Central memory CD8-positive, alpha-beta T cell (primary cell): ENCODE measurements around the gene NDUFA1.
"Not testable (repeated sequence)": the region's sequence is repeated elsewhere in the genome, so short reads cannot be mapped to it uniquely, and the experiment has no call there.

Experiments used
- ATAC-seq: fragments of 150-1000 bp; cut with Tn5 transposase; replicated peaks from 2 replicates; pipeline ENCODE4 v1.10.0; 2022; ENCODE audit warnings: mild to moderate bottlenecking, moderate FRiP score, moderate number of reproducible peaks; ENCODE audit not compliant: poor library complexity, severe bottlenecking; ENCODE audit errors: extremely low read depth
- DNase-seq, 2 donors: peaks; one replicate each; pipeline ENCODE4 v3.0.0; 2021; ENCODE audit warnings: low spot score in 2 of 2
- H3K27ac Mint-ChIP-seq: one replicate; pipeline ENCODE4 v1.8.0; 2022; ENCODE audit warnings: low read depth, mild to moderate bottlenecking, moderate library complexity, mixed read lengths
- H3K27me3 Mint-ChIP-seq: one replicate; pipeline ENCODE4 v1.8.0; 2022; ENCODE audit warnings: mixed read lengths
- H3K36me3 Mint-ChIP-seq: one replicate; pipeline ENCODE4 v1.8.0; 2022; ENCODE audit warnings: mild to moderate bottlenecking, moderate library complexity, mixed read lengths; ENCODE audit not compliant: insufficient read depth
- H3K4me1 Mint-ChIP-seq: one replicate; pipeline ENCODE4 v1.8.0; 2022; ENCODE audit warnings: mixed read lengths
- H3K4me3 Mint-ChIP-seq: one replicate; pipeline ENCODE4 v1.8.0; 2022; ENCODE audit warnings: mild to moderate bottlenecking, moderate library complexity, mixed read lengths
- H3K9me3 Mint-ChIP-seq: one replicate; pipeline ENCODE4 v1.8.0; 2022; ENCODE audit warnings: mixed read lengths

Gene NDUFA1

DNA sequence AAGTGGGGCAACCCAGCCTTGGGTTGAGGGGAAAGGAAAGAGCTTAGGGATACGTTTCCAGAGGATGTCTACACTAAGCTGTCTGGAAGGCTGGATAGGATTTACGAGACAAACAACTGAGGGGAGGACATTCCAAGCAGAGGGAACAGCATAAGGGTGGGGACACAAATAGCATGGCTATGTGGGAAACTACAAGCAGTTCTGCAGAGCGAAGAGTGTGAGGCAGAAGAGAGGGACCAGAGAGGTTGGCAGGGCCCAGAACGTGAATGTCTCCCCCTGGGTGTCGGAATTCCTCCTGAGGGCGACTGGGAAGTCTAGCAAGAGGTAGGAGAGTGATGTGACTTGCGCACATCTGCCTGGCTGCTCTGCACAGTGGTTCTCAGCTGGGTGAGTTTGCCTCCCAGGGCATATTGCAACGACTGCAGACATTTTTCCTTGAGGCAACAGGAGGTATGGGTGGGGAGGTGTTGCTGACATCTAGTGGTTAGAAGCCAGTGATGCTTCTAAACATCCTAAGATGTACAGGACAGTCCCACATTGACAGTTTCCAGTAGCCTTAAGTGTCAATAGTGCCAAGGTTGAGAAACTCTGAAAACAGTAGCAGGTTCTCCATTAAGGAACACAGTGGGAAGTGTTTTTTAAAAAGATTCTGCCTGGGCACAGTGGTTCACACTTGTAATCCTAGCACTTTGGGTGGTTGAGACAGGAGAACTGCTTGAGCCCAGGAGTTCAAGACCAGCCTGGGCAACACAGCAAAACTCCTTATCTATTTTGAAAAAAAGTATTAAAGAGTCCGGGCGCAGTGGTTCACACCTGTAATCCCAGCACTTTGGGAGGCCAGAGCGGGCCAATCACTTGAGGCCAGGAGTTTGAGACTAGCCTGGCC is 9.2 kb downstream of the NDUFA1 start:
- DNase-seq: no peak
- no peaks in the 10 kb centered on the region for H3K27me3 Mint-ChIP-seq

DNA sequence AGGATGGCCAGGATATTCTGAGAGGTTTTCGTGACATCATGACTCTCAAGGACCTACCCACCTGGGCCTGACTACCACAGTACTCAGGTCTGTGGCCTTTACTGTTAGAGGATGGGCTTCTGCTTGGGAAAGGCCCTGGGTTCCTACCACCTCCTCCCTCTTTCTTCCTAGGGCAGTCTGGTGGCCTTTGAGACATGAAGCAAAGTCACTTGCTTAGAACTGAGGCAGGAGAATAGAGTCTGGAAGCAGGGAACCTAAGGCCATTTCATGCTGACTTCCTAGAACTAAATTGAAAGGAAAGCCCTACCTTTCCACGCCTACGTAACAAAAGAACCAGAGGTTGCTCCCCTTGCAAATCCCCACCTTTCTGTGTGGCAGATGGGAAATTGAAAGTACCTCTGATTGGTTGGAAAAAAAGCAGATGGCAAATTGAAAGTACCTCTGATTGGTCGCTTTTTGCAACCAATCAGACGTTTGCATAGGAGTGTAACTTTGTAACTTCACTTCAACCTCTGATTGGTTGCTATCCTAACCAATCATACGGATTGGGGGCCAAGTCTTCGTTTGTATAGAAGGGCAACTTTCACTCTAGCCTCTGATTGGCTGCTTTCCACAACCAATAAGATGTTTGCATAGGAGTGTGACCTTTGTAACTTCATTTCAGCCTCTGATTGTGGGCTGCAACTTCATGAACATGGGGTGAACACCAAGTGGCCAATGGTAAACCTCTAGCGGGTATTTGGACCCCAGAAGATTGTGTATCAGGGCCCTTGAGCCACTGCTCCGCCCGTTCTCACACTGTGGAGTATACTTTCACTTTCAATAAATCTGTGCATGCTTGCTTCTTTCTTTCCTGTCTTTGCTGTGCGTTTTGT is 14.2 kb downstream of the NDUFA1 start:
- H3K27ac Mint-ChIP-seq: peak overlapping the region; percentile 69
- ATAC-seq: peak; percentile 71
- peaks cover 2% of the 10 kb centered on the region for H3K36me3 Mint-ChIP-seq
- H3K4me3 Mint-ChIP-seq: peak overlapping the region; percentile 67
- peak in 1 of 2 donors; percentile 10 for DNase-seq
- no peaks in the 10 kb centered on the region for H3K9me3 Mint-ChIP-seq
- H3K4me1 Mint-ChIP-seq: peaks cover 6% of the 10 kb centered on the region
- H3K27me3 Mint-ChIP-seq: no peaks in the 10 kb centered on the region

More for the DNA sequence above, 9.2 kb downstream of the NDUFA1 start:
- H3K36me3 Mint-ChIP-seq: peaks cover 20% of the 10 kb centered on the region
- peaks cover 12% of the 10 kb centered on the region for H3K4me1 Mint-ChIP-seq
- H3K9me3 Mint-ChIP-seq: no peaks in the 10 kb centered on the region
- H3K4me3 Mint-ChIP-seq: no peak overlapping the region
- ATAC-seq: peak; percentile 77
- H3K27ac Mint-ChIP-seq: peak overlapping the region; percentile 55

- ATAC-seq (peak; percentile 52), DNase-seq (peak in 1 of 2 donors; percentile 31)
- Mint-ChIP-seq H3K36me3 (peaks cover 2% of the 10 kb centered on the region), H3K9me3 (no peaks in the 10 kb centered on the region), H3K27ac (no peak overlapping the region), H3K4me3 (peak overlapping the region; percentile 58), H3K4me1 (peaks cover 6% of the 10 kb centered on the region), H3K27me3 (no peaks in the 10 kb centered on the region)
These were observed 16.2 kb downstream of the NDUFA1 start for GRCh38 chrX:119887721-119888425.

GRCh38 chrX:119890626-119891025 is 19.0 kb downstream of the NDUFA1 start:
- DNase-seq, H3K27ac Mint-ChIP-seq, H3K9me3 Mint-ChIP-seq, ATAC-seq, H3K27me3 Mint-ChIP-seq, H3K36me3 Mint-ChIP-seq, H3K4me1 Mint-ChIP-seq, H3K4me3 Mint-ChIP-seq: not testable (repeated sequence)

DNA sequence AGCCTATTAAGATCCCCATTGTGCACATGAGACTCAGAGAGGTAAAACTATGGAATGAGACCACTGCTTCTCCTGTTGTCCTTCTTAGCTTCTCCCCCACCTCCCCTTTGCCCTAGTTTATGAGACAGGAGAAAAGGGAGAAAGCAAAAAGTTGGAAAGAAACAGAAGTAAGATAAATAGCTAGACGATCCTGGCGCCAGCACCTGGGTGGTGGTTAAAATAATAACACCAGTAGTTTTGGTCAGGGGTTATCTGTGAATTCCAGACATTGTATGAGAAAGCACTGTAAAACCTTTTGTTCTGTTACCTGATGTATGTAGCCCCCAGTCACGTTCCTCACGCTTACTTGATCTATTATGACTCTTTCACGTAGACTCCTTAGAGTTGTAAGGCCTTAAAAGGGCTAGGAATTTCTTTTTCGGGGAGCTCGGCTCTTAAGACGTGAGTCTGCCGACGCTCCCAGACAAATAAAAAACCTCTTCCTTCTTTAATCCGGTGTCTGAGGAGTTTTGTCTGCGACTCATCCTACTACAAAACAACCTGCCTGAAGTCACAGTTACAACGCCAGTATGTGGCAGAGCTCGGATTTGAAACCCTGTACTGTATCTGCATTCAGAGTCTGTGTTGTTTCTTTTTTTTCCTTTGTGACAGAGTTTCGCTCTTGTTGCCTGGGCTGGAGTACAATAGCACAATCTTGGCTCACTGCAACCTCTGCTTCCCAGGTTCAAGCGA is 20.5 kb downstream of the NDUFA1 start:
- H3K9me3 Mint-ChIP-seq, H3K36me3 Mint-ChIP-seq, H3K27me3 Mint-ChIP-seq, H3K27ac Mint-ChIP-seq, DNase-seq, H3K4me1 Mint-ChIP-seq, H3K4me3 Mint-ChIP-seq, ATAC-seq: not testable (repeated sequence)

DNA sequence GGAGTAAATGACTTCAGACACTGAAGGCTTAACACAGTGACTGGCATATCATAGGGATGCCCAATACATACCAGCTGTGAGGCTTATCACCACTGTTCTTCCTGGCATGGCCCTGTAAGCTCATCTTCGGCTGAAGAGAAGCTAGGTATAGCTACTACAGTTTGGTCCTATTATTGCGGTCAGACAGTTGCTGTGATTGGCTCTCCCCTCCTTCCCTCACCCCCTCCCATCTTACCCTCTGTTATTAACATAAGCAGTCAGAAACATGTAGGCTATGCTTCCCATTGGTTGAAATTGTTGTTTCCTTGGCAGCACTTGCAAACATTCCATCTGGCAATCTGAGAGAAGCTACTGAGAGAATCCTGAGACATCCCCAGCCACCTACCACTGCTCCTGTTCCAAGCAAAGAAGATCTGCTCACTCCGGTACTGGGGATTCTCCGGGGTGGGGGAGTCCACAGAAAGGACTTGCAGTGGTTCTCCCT is 24.3 kb downstream of the NDUFA1 start, which contains the start of gene AKAP14:
TSS of gene AKAP14 (plus strand) at position 51 of the 484 bp plus-strand sequence. CDS start 7,331 bp downstream, outside the sequence.
- H3K27me3 Mint-ChIP-seq: no peaks in the 10 kb centered on the region

GRCh38 chrX:119899125-119899524 is 27.5 kb downstream of the NDUFA1 start:
- no peaks in the 10 kb centered on the region for H3K9me3 Mint-ChIP-seq
- no peaks in the 10 kb centered on the region for H3K27me3 Mint-ChIP-seq
- ATAC-seq (no peak), DNase-seq (no peak)
- H3K27ac Mint-ChIP-seq: no peak overlapping the region
- H3K4me3 Mint-ChIP-seq: no peak overlapping the region
- H3K4me1 Mint-ChIP-seq: no peaks in the 10 kb centered on the region
- H3K36me3 Mint-ChIP-seq: no peaks in the 10 kb centered on the region

More for the DNA sequence above, 24.3 kb downstream of the NDUFA1 start, which contains the start of gene AKAP14:
- Mint-ChIP-seq H3K36me3 (no peaks in the 10 kb centered on the region), H3K27ac (no peak within 1 kb of the TSS), H3K4me3 (no peak within 1 kb of the TSS), H3K4me1 (no peaks in the 10 kb centered on the region), H3K9me3 (no peaks in the 10 kb centered on the region)
- DNase-seq (no peak), ATAC-seq (no peak)

- no peak overlapping the region for H3K4me3 Mint-ChIP-seq
- no peaks in the 10 kb centered on the region for H3K4me1 Mint-ChIP-seq
- H3K27ac Mint-ChIP-seq: no peak overlapping the region
- ATAC-seq: no peak
- no peaks in the 10 kb centered on the region for H3K27me3 Mint-ChIP-seq
- H3K36me3 Mint-ChIP-seq: no peaks in the 10 kb centered on the region
- no peaks in the 10 kb centered on the region for H3K9me3 Mint-ChIP-seq
- no peak for DNase-seq
These were observed 29.3 kb downstream of the NDUFA1 start for GRCh38 chrX:119900976-119901375.

DNA sequence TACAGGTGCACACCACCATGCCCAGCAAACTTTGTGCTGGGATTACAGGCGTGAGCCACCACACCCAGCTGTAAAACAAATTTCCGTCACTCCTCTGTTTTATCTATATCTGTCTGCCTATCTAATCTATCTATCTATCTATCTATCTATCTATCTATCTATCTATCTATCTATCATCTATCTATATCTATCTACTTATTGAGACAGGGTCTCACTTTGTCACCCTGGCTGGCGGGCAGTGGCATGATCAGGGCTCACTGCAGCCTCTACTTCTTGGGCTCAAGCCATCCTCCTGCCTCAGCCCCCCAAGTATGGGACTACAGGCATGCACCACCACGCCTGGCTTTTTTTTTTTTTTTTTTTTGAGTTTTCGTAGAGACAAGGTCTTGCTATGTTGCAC is 44.7 kb downstream of the NDUFA1 start:
- no peak overlapping the region for H3K27ac Mint-ChIP-seq
- no peak overlapping the region for H3K4me3 Mint-ChIP-seq
- H3K4me1 Mint-ChIP-seq: no peaks in the 10 kb centered on the region
- no peak for ATAC-seq
- no peaks in the 10 kb centered on the region for H3K36me3 Mint-ChIP-seq
- H3K27me3 Mint-ChIP-seq: no peaks in the 10 kb centered on the region
- DNase-seq: no peak
- H3K9me3 Mint-ChIP-seq: no peaks in the 10 kb centered on the region

DNA sequence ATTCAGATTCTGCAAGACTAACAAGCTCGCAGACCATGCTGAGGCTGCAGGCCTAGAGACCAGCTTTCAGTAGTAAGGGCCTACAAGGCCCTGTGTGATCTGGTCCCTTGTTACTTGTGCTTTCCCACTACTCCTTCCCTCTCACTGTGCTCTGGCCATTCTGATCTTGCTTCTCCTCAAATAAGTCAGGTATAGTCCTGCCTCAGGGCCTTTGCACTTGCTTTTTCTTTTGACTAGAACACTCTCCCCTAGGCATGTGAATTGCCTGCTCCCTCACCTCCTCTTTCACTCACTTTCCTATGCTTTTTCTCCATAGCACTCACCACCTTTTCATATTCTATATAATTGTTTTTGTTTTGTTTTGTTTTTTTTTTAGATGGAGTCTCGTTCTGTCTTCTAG is 46.2 kb downstream of the NDUFA1 start:
- Mint-ChIP-seq H3K4me1 (no peaks in the 10 kb centered on the region), H3K9me3 (no peaks in the 10 kb centered on the region), H3K36me3 (peaks cover 1% of the 10 kb centered on the region), H3K27me3 (no peaks in the 10 kb centered on the region), H3K4me3 (no peak overlapping the region), H3K27ac (no peak overlapping the region)
- ATAC-seq (no peak), DNase-seq (no peak)

DNA sequence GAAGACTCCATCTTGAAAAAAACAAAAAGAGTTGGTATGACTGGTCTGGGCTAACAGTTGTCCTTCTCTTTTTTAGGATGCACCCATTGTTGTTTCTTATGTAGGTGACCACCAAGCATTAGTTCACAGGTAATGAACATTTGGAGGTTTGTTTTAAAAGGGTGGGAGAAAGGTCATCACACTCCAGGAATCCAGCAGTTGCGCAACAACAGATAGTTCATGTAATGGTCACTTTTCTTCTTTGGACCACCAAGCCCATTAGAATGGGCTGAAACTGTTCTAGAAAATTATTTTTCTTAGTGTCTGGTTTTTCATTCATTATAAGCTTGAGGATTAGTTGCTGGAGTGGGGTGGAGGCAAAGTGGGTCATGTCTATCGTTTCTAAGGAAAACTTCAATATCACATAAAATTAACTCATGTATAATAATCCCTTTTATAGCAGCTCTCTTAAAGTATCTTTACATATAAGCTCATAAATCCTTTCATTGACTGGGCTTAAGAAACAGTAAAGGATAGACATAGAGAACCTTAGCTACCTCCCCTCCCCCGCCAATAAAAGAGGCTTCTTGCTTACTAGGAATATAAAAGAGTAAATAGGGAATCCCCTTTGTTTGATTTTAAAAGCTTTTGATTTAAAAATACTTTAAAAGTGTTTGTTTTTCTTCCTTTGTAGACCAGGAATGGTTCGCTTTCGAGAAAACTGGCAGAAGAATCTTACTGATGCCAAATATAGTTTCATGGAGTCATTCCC is 48.4 kb downstream of the NDUFA1 start:
- no peaks in the 10 kb centered on the region for H3K4me1 Mint-ChIP-seq
- no peak overlapping the region for H3K27ac Mint-ChIP-seq
- ATAC-seq (no peak), DNase-seq (no peak)
- no peaks in the 10 kb centered on the region for H3K27me3 Mint-ChIP-seq
- no peak overlapping the region for H3K4me3 Mint-ChIP-seq
- H3K36me3 Mint-ChIP-seq: peaks cover 7% of the 10 kb centered on the region
- no peaks in the 10 kb centered on the region for H3K9me3 Mint-ChIP-seq
